ENCODE data around the gene TRAF2.
A peak's percentile ranks its signal among the peaks of the same experiment; 100 is the strongest.

TRAF2 gene

DNA sequence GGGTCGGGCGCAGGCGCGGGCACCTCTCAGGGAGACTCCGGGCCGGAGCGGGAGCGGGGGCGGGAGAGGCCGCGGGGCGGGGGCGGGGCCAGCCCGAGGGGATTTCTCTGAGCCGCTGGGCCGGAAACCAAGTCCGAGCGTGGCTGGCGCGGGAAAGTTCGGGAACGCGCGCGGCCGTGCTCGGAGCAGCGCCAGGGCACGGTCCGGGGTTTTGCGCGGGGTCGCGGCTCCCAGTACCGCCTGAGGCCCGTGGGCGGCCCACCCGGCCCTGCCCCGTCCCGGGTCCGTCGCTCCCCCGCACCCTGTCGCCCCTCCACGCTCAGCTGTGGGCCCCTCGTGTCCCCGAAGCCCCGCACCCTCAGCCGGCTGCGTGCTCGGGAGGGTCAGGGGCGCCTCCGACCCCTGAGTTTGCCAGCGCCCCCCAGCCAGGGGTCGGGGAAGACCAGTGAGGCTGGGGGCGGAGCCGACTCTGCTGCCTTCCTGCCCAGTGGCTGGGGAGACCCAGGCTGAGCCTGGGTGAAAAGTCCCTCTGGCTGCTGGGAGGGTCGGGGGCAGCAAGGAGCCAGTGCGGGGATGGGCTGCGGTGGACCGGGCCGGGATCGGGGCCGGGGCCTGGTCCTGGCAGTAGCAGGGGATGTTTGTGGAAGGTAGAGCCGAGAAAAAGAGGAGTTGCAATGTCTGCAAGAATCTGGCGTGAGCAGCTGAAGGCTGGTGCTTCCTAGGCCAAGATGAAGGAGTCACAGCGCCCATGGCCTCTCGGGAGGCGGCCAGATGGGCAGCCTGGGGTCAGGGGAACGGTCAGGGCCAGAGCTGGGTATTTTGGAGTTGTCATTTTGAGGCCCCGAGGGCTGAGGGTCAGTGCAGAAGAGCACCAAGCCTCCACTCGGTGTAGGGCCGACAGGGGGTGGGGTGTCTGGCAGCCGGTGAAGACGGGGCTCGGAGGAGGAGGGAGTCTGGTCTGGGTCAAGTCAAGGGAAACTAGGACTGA, 588 bp downstream of the TRAF2 start:
- TF ChIP-seq EZH2 (IDR thresholded peaks at IDR 0.05; ENCODE audit: borderline replicate concordance, low read length) (no peak), CTCF (IDR thresholded peaks at IDR 0.05; ENCODE audit: low read length) (no peak)
- peak overlapping the region; percentile 83 for H3K4me2 ChIP-seq (ENCODE audit: low read length)
- no peaks in the 10 kb centered on the region for H3K27me3 ChIP-seq (ENCODE audit: insufficient read depth, low read length)
- H3K27ac ChIP-seq (ENCODE audit: low read depth, low read length, poor library complexity, severe bottlenecking): peak overlapping the region; percentile 55
- H3K9me3 ChIP-seq (ENCODE audit: low read length): no peaks in the 10 kb centered on the region
- H2AFZ ChIP-seq (ENCODE audit: low read length): no peak overlapping the region
- H4K20me1 ChIP-seq (ENCODE audit: insufficient read depth, low read length): no peaks in the 10 kb centered on the region
- H3K4me1 ChIP-seq (ENCODE audit: insufficient read depth, low read length, severe bottlenecking): peaks cover 15% of the 10 kb centered on the region
- H3F3A ChIP-seq (ENCODE audit: insufficient read depth, low read length): no peaks in the 10 kb centered on the region
- no peaks in the 10 kb centered on the region for H3K9me2 ChIP-seq (ENCODE audit: low read depth, low read length)
- H3K4me3 ChIP-seq (ENCODE audit: low read depth, low read length, poor library complexity, severe bottlenecking): peak overlapping the region; percentile 98
- H3K9ac ChIP-seq (ENCODE audit: low read length): peak overlapping the region; percentile 98
- peaks cover 16% of the 10 kb centered on the region; the same call in 1 of the 2 replicates for H3K36me3 ChIP-seq (ENCODE audit: insufficient read depth, low read length)
- peaks cover 36% of the 10 kb centered on the region for H3K79me2 ChIP-seq (ENCODE audit: insufficient read depth, low read length)

DNA sequence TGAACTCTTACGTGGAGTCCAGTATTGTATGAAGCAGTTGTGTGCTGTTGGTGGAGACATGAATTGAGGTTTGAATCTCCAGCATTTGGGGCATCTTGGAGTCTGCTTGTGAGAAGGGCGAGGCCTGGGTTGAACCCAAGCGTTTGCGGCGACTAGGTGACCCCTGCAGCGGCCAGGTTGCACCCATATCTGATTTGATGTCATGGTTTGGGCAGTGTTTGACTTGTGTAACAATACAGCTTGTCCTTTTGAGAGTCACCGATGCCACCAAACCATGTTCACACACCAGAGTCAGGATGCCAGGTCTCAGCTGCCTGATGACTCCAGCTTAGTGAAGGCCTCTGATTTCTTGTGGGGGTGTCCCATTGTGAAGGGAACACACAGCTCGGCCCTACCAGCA, 2.1 kb downstream of the TRAF2 start:
- Histone ChIP-seq H3K9me3 (ENCODE audit: low read length) (no peaks in the 10 kb centered on the region), H4K20me1 (ENCODE audit: insufficient read depth, low read length) (no peaks in the 10 kb centered on the region), H3K4me3 (ENCODE audit: low read depth, low read length, poor library complexity, severe bottlenecking) (no peak overlapping the region), H3K9me2 (ENCODE audit: low read depth, low read length) (no peaks in the 10 kb centered on the region), H3K27me3 (ENCODE audit: insufficient read depth, low read length) (no peaks in the 10 kb centered on the region), H3K79me2 (ENCODE audit: insufficient read depth, low read length) (peaks cover 43% of the 10 kb centered on the region), H3F3A (ENCODE audit: insufficient read depth, low read length) (no peaks in the 10 kb centered on the region), H3K27ac (ENCODE audit: low read depth, low read length, poor library complexity, severe bottlenecking) (no peak overlapping the region), H3K4me2 (ENCODE audit: low read length) (no peak overlapping the region), H3K4me1 (ENCODE audit: insufficient read depth, low read length, severe bottlenecking) (peaks cover 15% of the 10 kb centered on the region), H3K9ac (ENCODE audit: low read length) (no peak overlapping the region), H2AFZ (ENCODE audit: low read length) (no peak overlapping the region), H3K36me3 (ENCODE audit: insufficient read depth, low read length) (peaks cover 26% of the 10 kb centered on the region; the same call in 1 of the 2 replicates)
- TF ChIP-seq CTCF (IDR thresholded peaks at IDR 0.05; ENCODE audit: low read length) (no peak), EZH2 (IDR thresholded peaks at IDR 0.05; ENCODE audit: borderline replicate concordance, low read length) (no peak)

GRCh38 chr9:136889858-136890257, 3.5 kb downstream of the TRAF2 start:
- TF ChIP-seq CTCF (IDR thresholded peaks at IDR 0.05; ENCODE audit: low read length) (no peak), EZH2 (IDR thresholded peaks at IDR 0.05; ENCODE audit: borderline replicate concordance, low read length) (no peak)
- Histone ChIP-seq H3K27ac (ENCODE audit: low read depth, low read length, poor library complexity, severe bottlenecking) (no peak overlapping the region), H3K4me1 (ENCODE audit: insufficient read depth, low read length, severe bottlenecking) (peaks cover 14% of the 10 kb centered on the region), H3K36me3 (ENCODE audit: insufficient read depth, low read length) (peaks cover 32% of the 10 kb centered on the region), H3K79me2 (ENCODE audit: insufficient read depth, low read length) (peaks cover 43% of the 10 kb centered on the region), H3K9me2 (ENCODE audit: low read depth, low read length) (no peaks in the 10 kb centered on the region), H3K27me3 (ENCODE audit: insufficient read depth, low read length) (no peaks in the 10 kb centered on the region), H2AFZ (ENCODE audit: low read length) (no peak overlapping the region), H4K20me1 (ENCODE audit: insufficient read depth, low read length) (no peaks in the 10 kb centered on the region), H3K9ac (ENCODE audit: low read length) (no peak overlapping the region), H3K4me2 (ENCODE audit: low read length) (no peak overlapping the region), H3K4me3 (ENCODE audit: low read depth, low read length, poor library complexity, severe bottlenecking) (no peak overlapping the region), H3F3A (ENCODE audit: insufficient read depth, low read length) (no peaks in the 10 kb centered on the region), H3K9me3 (ENCODE audit: low read length) (no peaks in the 10 kb centered on the region)
